Spleen (tissue), 7 donors: Measurements from ENCODE around the gene PPP2R5C.

ENCODE experiments used
- CTCF ChIP-seq, 11 experiments: fragments of 200-600 bp in 7 of 11; fragments of 450-650 bp in 4 of 11; sonication (generic) in 4 of 11; IDR thresholded peaks in 8 of 11; conservative IDR thresholded peaks in 3 of 11; 1 replicate in 7 of 11; 2 replicates in 4 of 11; pipeline versions ENCODE4 v1.4.0 to v1.8.0; 2016 to 2021; ENCODE audit warnings: antibody characterized with exemption in 11 of 11, inconsistent platforms in 4 of 11, mild to moderate bottlenecking in 1 of 11
- POLR2A ChIP-seq, 3 donors: fragments of 450-650 bp; IDR thresholded peaks; one replicate each; pipeline ENCODE4 v1.5.1; 2017; ENCODE audit warnings: antibody characterized with exemption in 3 of 3, mild to moderate bottlenecking in 1 of 3
- POLR2AphosphoS5 ChIP-seq, 3 donors: sonication (generic); formaldehyde crosslinking; IDR thresholded peaks; one replicate each; pipeline ENCODE4 v1.5.1; 2017; ENCODE audit warnings: antibody characterized with exemption in 3 of 3
- donor health status: DM: no; HTN: no; CAD: no; lungs with moderate emphysema.
- donor health status: DM: no; HTN: no; CAD: no.
- donor health status: DM: no; HTN: no; CAD: no.

- TF ChIP-seq POLR2A (IDR thresholded peaks at IDR 0.05) (no peak), POLR2AphosphoS5 (IDR thresholded peaks at IDR 0.05) (peak; percentile 45 to 74 (median 53)), CTCF (IDR thresholded peaks at IDR 0.05 in 8 of 11, conservative IDR thresholded peaks at IDR 0.05 in 3 of 11) (no peak)
These were observed 203.7 kb downstream of the PPP2R5C start for GRCh38 chr14:101965181-101965544.
